GM18858 (cell line): ENCODE measurements around the gene NXPH1.

Experiments
- ATAC-seq: cut with Tn5 transposase; IDR thresholded peaks from one replicate; pipeline ENCODE4 v1.9.1; 2021; ENCODE audit not compliant: unreplicated experiment

Gene NXPH1

GRCh38 chr7:8785081-8785480 lies 351.7 kb downstream of the NXPH1 start:
- no peak for ATAC-seq

- ATAC-seq = no peak
Observed at GRCh38 chr7:8800986-8801385, 367.6 kb downstream of the NXPH1 start.
